Stimulated activated CD4-positive, alpha-beta T cell treated with anti-CD3 and anti-CD28 coated beads, Interleukin-4, amount 100 ng/mL, for 4 hours (primary cell): Measurements from ENCODE around the gene UMAD1.
"Not testable (repeated sequence)": the region's sequence is repeated elsewhere in the genome, so short reads cannot be mapped to it uniquely, and the experiment has no call there.

ENCODE experiments used
- DNase-seq, 2 experiments: peaks; one replicate each; pipeline ENCODE4 v3.0.0-alpha.2; 2020

The UMAD1 gene

DNA sequence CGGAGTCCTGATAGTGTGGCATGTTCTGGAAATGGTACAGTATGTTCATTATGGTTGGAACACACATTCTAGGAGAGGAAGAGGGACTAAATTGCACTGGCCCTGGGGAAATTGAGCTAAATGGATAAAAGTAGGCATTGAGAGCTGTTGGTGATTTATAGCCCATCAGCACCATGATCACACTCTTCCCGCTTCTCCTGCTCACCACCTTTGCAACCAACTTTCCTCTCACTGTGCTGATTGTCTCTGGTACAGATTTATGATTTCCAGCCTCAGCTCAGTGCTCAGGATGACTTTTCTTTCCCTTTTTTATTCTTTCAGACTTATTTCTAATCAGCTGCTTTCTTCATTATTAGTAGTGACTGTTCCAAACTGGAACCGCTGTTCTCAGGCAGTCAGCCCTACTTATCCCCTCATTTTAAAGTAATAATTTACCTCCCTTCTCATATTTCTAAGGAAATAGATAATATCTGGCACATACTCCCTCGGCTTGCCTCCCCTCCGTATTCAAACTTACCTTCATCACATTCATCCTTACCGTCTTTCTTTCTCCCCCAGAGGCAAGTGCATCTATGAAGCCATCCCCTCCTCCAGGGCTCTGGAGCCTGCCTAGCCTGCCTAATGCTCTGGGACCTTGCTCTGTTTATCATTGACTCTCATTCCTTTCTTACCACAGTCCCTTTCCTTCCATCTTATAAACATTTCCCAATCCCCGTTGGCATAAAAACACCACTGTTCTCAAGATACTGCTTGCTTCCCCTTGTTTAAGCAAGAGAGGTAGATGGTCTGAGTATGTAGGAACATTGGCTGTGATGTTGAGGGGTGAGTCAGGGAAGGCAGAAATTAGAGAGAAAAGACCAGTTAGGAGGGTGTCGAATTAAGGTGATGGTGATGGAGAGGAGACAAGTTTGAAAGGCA lies 129.4 kb downstream of the UMAD1 start:
- no peak for DNase-seq

- DNase-seq, result no peak
Observed at GRCh38 chr7:7771452-7771851, 130.9 kb downstream of the UMAD1 start.

GRCh38 chr7:7772397-7772821 lies 131.9 kb downstream of the UMAD1 start:
- DNase-seq, result no peak

DNA sequence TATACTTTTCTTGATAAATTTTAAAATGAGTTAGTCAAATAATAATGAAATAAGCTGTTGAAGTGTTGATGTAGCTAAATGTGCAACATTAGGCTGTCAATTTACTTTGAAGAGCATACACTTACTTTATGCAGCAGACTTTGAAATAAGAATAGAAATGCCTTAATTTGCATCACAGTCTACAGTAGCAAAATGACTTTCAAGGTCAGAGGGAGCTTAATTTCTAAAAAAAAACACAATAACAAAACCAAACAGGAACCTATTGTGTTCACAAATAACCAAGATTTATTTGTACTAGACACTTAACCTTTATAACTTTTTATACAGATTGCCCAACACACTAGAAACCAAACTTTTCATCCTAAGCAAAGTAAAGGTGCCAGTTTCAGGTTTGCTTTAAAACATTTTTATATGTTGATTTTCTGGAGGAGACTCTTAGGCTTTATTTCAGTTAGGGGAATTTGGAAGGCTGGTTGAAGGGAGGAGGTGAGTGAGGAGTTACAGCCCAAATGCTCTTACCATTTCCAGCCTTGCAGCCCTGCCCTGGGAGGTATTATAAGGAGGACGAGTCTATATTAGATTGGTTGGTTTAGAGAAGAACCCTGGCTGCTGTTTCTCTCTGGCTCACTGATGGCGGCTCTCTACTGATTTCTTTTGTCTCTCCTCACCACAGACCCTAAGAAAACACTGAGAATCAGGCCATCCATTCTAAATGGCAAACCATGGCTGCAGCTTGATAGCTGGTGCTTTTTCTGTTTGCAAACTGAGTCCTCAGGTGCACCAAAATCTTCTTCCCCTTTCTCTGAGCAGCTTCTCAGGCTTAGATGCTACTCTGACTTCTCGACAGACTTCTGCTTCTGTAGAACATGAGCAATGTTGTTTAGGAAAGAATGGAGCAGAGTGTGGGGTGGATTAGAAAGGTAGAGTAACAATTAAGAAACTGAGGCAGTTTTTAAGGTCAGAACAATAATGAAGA lies 133.1 kb downstream of the UMAD1 start:
- no peak for DNase-seq

DNA sequence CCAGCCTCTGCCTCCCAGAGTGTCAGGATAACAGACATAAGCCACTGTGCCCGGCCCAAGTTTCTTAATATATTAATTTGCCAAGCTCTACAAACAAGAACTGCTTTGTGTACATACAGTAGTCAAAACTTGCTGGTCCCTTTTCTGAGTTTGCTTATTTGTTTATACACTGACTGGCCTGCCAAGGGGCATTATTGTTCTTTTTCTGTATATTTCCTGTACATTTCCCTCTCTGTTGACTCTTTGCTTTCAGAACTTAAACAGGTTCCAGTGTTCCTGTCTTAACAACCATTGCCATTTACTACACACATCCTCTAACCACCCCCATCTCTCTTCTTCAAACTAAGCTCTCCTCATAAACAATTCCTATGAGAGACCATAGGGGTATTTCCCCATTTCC lies 139.3 kb downstream of the UMAD1 start:
- DNase-seq, result no peak

DNA sequence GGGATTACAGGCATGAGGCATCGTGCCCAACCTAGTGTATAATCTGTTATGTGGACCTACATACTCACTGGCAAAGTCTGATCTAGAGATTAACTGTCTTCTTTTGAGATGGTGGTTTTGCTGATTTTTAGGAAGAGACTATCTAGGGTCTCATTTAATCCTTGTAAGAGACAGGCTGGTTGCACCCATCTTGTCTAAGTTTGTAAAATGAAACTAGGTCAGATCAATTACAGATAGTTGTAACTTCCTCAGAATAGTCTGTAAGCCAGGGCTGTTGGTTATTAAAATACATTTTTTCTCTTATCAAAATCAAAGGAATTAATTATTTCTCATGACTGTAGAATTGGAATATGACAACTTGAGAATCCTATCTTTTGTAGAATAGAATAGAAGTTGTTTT lies 142.4 kb downstream of the UMAD1 start:
- no peak for DNase-seq

GRCh38 chr7:7785344-7785973 lies 144.9 kb downstream of the UMAD1 start:
- DNase-seq, result no peak

DNA sequence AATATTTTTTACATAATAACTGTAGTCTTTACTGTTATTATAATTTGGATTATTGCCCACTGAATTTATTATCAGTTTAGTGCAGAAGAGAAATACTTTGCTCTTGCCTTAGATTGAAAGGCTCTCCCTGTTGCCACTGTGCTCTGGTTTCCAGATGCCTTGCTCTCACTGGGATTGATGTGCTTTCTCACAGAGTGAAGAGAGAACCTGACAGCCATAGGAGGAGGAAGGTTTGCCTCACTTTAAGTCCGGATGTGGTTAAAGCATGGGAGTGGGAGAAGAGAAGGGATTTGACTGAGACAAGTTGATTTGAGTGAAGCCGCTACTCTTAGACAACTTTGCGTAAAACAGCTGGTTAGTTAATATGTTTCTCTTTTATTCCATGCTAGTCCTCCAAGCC lies 146.0 kb downstream of the UMAD1 start:
- no peak for DNase-seq

DNA sequence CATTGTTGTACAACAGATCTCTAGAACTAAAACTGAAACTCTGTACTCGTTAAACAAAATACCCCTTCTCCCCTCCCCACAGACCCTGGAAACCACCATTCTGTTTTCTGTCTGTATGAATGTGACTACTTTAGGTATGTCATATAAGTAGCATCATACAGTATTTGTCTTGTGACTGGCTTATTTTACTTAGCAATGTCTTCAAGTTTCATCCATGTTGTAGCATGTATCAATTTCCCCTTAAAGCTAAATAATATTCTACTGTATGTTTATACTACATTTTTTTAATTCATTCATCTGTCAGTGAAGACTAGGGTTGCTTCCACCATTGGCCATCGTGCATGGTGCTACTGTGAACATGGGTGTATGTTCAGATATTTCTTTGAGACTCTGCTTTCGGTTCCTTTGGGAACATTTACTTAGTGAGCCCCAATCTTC lies 149.0 kb downstream of the UMAD1 start:
- DNase-seq, result no peak

DNA sequence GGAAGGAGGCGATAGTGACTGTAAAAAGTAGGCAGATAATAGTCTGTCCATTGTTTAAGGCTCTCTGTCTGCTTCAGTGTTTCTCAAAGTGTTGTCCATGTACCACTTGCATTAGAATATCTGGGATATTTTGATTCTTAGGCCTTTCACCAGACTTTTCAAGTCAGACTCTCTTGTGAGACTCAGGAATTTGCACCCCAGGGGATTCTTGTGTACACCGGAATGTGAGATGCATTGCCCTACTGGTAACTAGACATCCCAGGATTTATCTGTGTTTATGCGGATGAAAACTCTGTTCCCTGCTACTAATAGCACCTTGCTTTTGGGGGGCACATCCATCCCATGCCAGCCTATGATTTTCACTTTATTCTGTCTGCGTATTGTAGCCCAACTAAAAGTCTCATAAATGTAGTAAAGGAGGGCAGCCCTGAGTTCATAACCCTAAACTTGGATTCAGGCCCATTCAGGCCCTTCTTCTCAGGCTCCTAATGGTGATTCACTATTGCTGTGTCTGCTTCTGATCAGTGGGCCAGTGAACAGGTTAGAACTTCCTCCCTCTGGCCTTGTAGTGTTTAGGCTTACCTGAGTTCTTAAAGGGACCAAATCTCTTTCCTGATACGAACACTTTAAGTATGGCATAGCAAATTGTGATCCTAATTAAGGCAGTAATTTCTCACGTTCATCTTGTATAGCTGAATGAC lies 149.6 kb downstream of the UMAD1 start:
- no peak for DNase-seq

- DNase-seq, result no peak
Observed at GRCh38 chr7:7791523-7791922, 151.0 kb downstream of the UMAD1 start.

DNA sequence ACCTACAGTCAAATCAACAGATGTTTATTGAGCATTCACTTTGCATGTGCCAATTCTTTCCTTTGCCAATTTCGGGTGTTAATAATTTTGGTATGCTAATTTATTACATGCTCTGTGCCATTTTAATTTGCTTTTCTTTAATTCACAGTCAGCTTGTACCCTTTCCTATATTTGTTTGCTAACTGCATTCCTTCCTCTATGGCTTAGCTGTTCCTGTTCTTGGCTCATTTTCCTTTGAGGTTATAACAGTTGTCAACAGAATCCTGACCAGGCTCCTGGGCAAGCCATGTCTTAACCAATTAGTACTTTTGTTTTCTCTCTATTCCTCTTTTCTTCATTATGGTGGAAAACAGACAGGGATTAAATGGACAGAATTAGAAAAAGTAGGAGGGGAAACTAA lies 151.5 kb downstream of the UMAD1 start:
- no peak for DNase-seq

- no peak for DNase-seq
Observed at GRCh38 chr7:7793249-7793648, 152.7 kb downstream of the UMAD1 start.

DNA sequence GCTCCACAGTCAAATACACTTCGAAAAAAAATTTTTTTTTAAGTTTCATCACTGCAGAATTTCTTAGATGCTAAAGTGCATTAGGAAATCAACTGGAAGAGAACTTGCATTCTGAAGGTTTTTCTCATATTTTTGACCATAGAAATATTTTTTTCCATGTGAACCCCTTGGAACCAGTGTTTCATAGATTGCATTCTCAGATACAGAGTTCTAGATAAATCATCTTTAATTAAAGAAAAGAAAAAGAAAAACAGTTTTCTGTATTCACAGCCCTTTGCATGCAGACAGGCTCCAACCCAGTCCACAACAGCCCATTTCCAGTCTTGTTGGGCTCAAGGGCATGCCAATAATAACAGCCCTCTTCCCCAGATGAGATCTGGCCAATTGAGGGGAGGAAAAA lies 153.4 kb downstream of the UMAD1 start:
- DNase-seq, result no peak

DNA sequence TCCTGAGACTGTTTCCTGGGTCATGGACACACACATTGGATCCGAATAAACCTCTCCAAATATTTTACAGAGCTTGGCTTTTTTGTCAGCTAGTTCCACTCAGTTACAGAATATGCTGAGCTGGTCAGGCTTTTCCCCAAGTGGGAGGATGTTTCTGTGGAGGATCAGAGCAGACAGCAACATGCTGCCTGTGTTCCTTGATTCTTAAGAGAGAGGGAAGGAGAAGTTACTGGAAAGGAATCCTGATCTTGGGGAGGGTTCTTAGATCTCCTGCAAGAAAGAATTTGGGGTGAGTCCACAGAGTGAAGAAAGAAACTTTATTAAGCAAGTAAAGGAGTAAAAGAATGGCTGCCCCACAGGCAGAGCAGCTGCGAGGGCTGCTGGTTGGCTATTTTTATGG lies 154.7 kb downstream of the UMAD1 start:
- no peak for DNase-seq

DNA sequence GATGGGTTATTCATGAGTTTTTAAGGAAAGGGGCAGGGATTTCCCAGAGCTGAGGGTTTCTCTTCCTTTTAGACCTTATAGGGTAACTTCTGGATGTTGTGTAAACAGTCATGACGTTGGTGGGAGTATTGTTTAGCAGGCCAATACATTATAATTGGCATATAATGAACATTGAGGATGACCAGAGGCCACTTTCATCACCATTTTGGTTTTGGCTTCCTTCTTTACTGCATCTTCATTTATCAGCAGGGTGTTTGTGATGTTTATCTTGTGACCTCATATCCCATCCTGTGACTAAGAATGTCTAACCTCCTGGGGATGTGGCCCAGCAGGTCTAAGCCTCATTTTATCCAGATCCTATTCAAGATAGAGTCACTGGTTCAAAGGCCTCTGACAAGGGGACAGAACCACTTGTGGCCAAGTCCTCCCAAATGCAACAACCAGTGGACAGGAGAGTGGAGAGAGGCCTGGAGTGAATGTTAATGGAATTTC lies 155.1 kb downstream of the UMAD1 start:
- no peak for DNase-seq

- DNase-seq, result no peak
Observed at GRCh38 chr7:7798510-7798909, 158.0 kb downstream of the UMAD1 start.

DNA sequence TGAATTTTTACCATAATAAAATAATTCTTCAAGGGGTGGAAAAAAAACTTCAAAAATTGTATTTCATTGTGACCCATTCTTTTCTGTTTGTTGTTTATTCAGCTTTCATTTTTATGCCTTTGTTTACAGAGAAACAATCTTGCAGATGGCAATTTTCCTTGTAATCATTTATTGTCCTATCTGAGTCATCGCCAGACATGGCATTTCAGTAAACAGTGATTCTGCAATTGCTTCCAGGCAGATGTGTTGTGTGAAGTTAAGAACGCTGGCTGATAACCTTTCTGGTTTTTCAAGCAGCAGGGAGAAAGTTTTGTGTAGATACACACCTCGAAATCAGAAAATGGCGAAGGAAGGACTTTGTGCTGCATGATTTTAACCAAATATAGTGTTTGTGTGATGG lies 158.6 kb downstream of the UMAD1 start:
- no peak for DNase-seq

GRCh38 chr7:7802531-7802930 lies 162.0 kb downstream of the UMAD1 start:
- DNase-seq, result no peak

GRCh38 chr7:7803715-7804178 lies 163.2 kb downstream of the UMAD1 start:
- DNase-seq, result no peak

- DNase-seq, result not testable (repeated sequence)
Observed at GRCh38 chr7:7804822-7805221, 164.3 kb downstream of the UMAD1 start.

- no peak for DNase-seq
Observed at GRCh38 chr7:7805511-7806153, 165.1 kb downstream of the UMAD1 start.
